Gastrocnemius medialis (tissue), 4 donors: Measurements from ENCODE around the gene PFKFB1. TPM values are rescaled to one million over a fixed set of nuclear protein-coding genes. Genes with fewer than 3 reads are reported as not detected.
A peak's percentile ranks its signal among the peaks of the same experiment; 100 is the strongest.

Experiments used
- ATAC-seq, 2 donors: fragments of 150-250 bp; one replicate each; pipeline ENCODE4 v1.9.1; 2016
- DNase-seq, 2 donors: peaks; one replicate each; pipeline ENCODE4 v3.0.0-alpha.2; 2019
- H3K27ac ChIP-seq, 4 donors: fragments of 200-600 bp; sonication (generic); 1 replicate in 1 of 4; 2 replicates in 3 of 4; pipeline ENCODE4 v1.5.1; 2016 to 2018; ENCODE audit warnings: mild to moderate bottlenecking in 2 of 4, moderate library complexity in 1 of 4
- H3K27me3 ChIP-seq, 3 donors: fragments of 200-600 bp; sonication (generic) in 2 of 3; 1 replicate in 1 of 3; 2 replicates in 2 of 3; pipeline versions ENCODE4 v1.5.1 to v1.6.0; 2016 to 2019; ENCODE audit warnings: mild to moderate bottlenecking in 1 of 3, moderate library complexity in 1 of 3
- H3K36me3 ChIP-seq, 2 donors: fragments of 200-600 bp; sonication (generic) in 1 of 2; one replicate each; pipeline ENCODE4 v1.5.1; 2017 to 2018
- H3K4me1 ChIP-seq, 2 donors: fragments of 200-600 bp; sonication (generic) in 1 of 2; one replicate each; pipeline ENCODE4 v1.5.1; 2016 to 2017; ENCODE audit warnings: mild to moderate bottlenecking in 2 of 2
- H3K4me3 ChIP-seq, 4 donors: fragments of 200-600 bp; sonication (generic) in 3 of 4; 1 replicate in 1 of 4; 2 replicates in 3 of 4; pipeline ENCODE4 v1.5.1; 2016 to 2019; ENCODE audit warnings: mild to moderate bottlenecking in 2 of 4
- H3K9me3 ChIP-seq, 3 donors: fragments of 200-600 bp; sonication (generic) in 2 of 3; 1 replicate in 1 of 3; 2 replicates in 2 of 3; pipeline ENCODE4 v1.5.1; 2016 to 2019
- POLR2A ChIP-seq, 2 donors: fragments of 450-650 bp; IDR thresholded peaks; one replicate each; pipeline ENCODE4 v1.6.1; 2017; ENCODE audit warnings: antibody characterized with exemption in 2 of 2, mild to moderate bottlenecking in 2 of 2, moderate library complexity in 2 of 2
- in situ Hi-C, 4 donors: fragments of 200-750 bp; cut with MboI; loops; one replicate each; pipeline versions ENCODE4 v1.15.0 to v1.8.0; 2017; ENCODE audit warnings: low sequenced_read_pairs in 4 of 4
- intact Hi-C: fragments of 100-400 bp; cut with DNase I; formaldehyde crosslinking; loops from one replicate; pipeline ENCODE4 v1.15.1; 2023; ENCODE audit warnings: low total_unique reads
- total RNA-seq, 4 donors: library from RNA; depleted of rRNA; stranded (reverse); fragments of >200 nt; gene quantifications; one replicate each; pipeline versions ENCODE4 v1.1.0 to v1.2.3, GENCODE V29; 2016
- TF ChIP-seq, protein P1 (sequence below), 5 experiments: fragments of 450-650 bp in 3 of 5; fragments of 200-600 bp in 2 of 5; sonication (generic) in 2 of 5; IDR thresholded peaks in 4 of 5; conservative IDR thresholded peaks in 1 of 5; 1 replicate in 4 of 5; 2 replicates in 1 of 5; pipeline ENCODE4 v1.5.1; 2016 to 2019; ENCODE audit warnings: antibody characterized with exemption in 5 of 5, mild to moderate bottlenecking in 3 of 5, moderate library complexity in 3 of 5

PFKFB1 gene
- total RNA-seq, 4 donors from 2014 or later, result 4.3 to 40.1 (median 13.9) TPM

GRCh38 chrX:54978448-54978847 is 15.5 kb downstream of the PFKFB1 start:
- Histone ChIP-seq H3K27ac (peak overlapping the region in 3 of 4 donors; percentile 13 to 58 (median 45)), H3K27me3 (no peaks in the 10 kb centered on the region), H3K36me3 (no peaks in the 10 kb centered on the region), H3K9me3 (no peaks in the 10 kb centered on the region), H3K4me1 (peaks cover 0 to 6% of the 10 kb centered on the region in 2 donors), H3K4me3 (no peak overlapping the region)
- in situ Hi-C loops, result no loop called here
- DNase-seq (no peak), ATAC-seq (no peak)
- no peak for TF ChIP-seq POLR2A (IDR thresholded peaks at IDR 0.05)
- TF ChIP-seq, protein P1, sequence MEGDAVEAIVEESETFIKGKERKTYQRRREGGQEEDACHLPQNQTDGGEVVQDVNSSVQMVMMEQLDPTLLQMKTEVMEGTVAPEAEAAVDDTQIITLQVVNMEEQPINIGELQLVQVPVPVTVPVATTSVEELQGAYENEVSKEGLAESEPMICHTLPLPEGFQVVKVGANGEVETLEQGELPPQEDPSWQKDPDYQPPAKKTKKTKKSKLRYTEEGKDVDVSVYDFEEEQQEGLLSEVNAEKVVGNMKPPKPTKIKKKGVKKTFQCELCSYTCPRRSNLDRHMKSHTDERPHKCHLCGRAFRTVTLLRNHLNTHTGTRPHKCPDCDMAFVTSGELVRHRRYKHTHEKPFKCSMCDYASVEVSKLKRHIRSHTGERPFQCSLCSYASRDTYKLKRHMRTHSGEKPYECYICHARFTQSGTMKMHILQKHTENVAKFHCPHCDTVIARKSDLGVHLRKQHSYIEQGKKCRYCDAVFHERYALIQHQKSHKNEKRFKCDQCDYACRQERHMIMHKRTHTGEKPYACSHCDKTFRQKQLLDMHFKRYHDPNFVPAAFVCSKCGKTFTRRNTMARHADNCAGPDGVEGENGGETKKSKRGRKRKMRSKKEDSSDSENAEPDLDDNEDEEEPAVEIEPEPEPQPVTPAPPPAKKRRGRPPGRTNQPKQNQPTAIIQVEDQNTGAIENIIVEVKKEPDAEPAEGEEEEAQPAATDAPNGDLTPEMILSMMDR (IDR thresholded peaks at IDR 0.05 in 4 of 5, conservative IDR thresholded peaks at IDR 0.05 in 1 of 5), result no peak
- intact Hi-C loops, result no loop called here

DNA sequence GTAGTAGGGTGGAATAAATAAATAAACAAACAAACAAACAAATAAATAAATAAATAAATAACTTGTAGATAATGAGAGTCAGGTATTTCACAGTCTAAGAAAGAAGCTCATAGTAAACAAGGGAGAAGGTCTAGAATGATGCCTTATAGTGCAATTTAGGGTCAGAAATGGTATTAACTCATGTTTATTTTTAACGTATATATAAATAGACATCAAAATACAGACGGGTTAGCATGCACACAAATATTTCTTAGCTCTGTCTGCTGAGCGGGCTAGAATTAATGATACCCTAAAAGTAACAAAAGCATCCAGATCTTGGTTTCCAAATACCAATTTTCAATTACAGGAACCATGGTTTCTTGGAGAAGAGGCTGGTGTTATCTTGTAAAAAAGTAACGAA is 16.6 kb downstream of the PFKFB1 start:
- Histone ChIP-seq H3K4me3 (no peak overlapping the region), H3K4me1 (peaks cover 0 to 6% of the 10 kb centered on the region in 2 donors), H3K27ac (peak overlapping the region; percentile 3 to 58 (median 29)), H3K9me3 (no peaks in the 10 kb centered on the region), H3K27me3 (no peaks in the 10 kb centered on the region), H3K36me3 (no peaks in the 10 kb centered on the region)
- ATAC-seq (peak in 1 of 2 donors; percentile 33), DNase-seq (no peak)
- in situ Hi-C loops (no loop called here), intact Hi-C loops (no loop called here)
- no peak for TF ChIP-seq POLR2A (IDR thresholded peaks at IDR 0.05)
- TF ChIP-seq, protein P1 (IDR thresholded peaks at IDR 0.05 in 4 of 5, conservative IDR thresholded peaks at IDR 0.05 in 1 of 5), result no peak

DNA sequence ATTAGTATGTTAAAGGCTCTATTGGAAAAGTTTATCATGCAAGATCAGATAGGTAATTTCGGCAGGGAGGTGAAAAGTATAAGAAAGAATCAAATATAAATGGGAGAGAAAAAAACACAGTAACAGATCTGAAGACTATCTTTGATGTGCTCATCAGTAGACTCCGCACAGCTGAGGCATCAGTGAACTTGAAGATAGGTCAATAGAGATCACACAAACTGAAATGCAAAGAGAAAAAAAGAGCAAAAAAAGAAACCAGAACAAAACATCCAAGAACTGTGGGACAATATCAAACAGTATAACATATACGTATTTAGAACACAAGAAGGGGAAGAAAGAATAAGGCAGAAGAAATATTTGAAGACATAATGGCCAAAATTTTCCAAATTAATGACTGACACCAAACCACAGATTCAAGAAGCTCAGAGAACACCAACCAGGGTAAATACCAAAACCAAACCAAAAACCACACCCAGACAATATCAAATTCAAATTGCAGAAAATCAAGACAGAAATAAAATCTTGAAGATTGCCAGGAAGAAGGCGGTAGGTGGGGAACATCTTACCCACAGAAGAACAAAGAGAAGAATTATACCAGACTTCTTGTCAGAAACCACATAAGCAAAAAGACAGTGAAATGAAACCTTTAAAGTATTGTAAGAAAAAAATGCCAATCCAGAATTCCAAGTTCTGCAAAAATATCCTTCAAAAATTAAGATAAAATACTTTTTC is 29.1 kb downstream of the PFKFB1 start:
- H3K4me1 ChIP-seq, result no peaks in the 10 kb centered on the region
- H3K9me3 ChIP-seq, result no peaks in the 10 kb centered on the region
- H3K4me3 ChIP-seq, result no peak overlapping the region
- no peak overlapping the region for H3K27ac ChIP-seq
- ATAC-seq (no peak), DNase-seq (no peak)
- intact Hi-C loops (no loop called here), in situ Hi-C loops (no loop called here)
- H3K27me3 ChIP-seq, result no peaks in the 10 kb centered on the region
- TF ChIP-seq POLR2A (IDR thresholded peaks at IDR 0.05), result no peak
- TF ChIP-seq, protein P1 (IDR thresholded peaks at IDR 0.05 in 4 of 5, conservative IDR thresholded peaks at IDR 0.05 in 1 of 5), result no peak
- H3K36me3 ChIP-seq, result no peaks in the 10 kb centered on the region

DNA sequence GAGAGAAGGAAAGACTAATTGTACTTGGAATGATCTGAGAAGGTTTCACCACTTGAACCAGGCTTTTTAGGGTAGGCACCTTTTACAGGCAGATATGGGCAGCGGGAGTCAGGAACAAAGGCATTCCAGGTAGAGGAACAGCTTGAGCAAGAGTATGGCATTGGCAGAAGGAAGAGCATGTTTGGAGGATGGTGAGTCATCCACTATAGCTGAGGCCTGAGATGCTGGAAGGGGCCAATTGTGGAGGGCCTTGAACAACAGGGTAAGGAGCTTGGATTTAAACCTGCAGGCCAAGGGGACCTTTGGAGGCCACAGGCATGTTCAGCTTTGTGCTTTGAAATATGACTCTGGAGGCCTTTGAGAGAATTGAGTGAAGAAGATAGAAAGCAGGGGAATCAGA is 32.2 kb downstream of the PFKFB1 start:
- in situ Hi-C loops (no loop called here), intact Hi-C loops (no loop called here)
- Histone ChIP-seq H3K4me1 (no peaks in the 10 kb centered on the region), H3K36me3 (no peaks in the 10 kb centered on the region), H3K9me3 (no peaks in the 10 kb centered on the region), H3K4me3 (no peak overlapping the region), H3K27me3 (no peaks in the 10 kb centered on the region), H3K27ac (peak overlapping the region in 3 of 4 donors; percentile 15 to 52 (median 24))
- DNase-seq (no peak), ATAC-seq (peak in 1 of 2 donors; percentile 33)
- TF ChIP-seq, protein P1 (IDR thresholded peaks at IDR 0.05 in 4 of 5, conservative IDR thresholded peaks at IDR 0.05 in 1 of 5), result no peak
- TF ChIP-seq POLR2A (IDR thresholded peaks at IDR 0.05), result no peak
